ENCODE data around the gene PLEKHH1. TPM values are rescaled to one million over a fixed set of nuclear protein-coding genes. Genes with fewer than 3 reads are reported as not detected.

PLEKHH1 gene
- total and polyA plus RNA-seq, 2 experiments from 2014 or later, result 12.8 to 19.5 TPM

- Histone ChIP-seq H3K4me2 (peak overlapping the region; percentile 94), H3K4me1 (ENCODE audit: insufficient read depth) (no peaks in the 10 kb centered on the region), H3K4me3 (peak overlapping the region; percentile 77), H3K36me3 (replicated peaks; ENCODE audit: insufficient read depth, low read depth) (no peaks in the 10 kb centered on the region), H3K9me3 (ENCODE audit: low read depth) (no peaks in the 10 kb centered on the region), H4K20me1 (ENCODE audit: insufficient read depth, poor library complexity, severe bottlenecking) (no peaks in the 10 kb centered on the region), H3K27me3 (no peaks in the 10 kb centered on the region), H2AFZ (peak overlapping the region; percentile 92), H3K79me2 (peaks cover 42% of the 10 kb centered on the region), H3K9me2 (replicated peaks; ENCODE audit: insufficient read depth) (no peaks in the 10 kb centered on the region), H3K27ac (peak overlapping the region; percentile 95)
- no peak for DNase-seq (ENCODE audit: low spot score)
- TF ChIP-seq EZH2phosphoT487 (IDR thresholded peaks at IDR 0.05; ENCODE audit: low read depth, severe bottlenecking, unreplicated experiment), result no peak
- TF ChIP-seq, protein P1, sequence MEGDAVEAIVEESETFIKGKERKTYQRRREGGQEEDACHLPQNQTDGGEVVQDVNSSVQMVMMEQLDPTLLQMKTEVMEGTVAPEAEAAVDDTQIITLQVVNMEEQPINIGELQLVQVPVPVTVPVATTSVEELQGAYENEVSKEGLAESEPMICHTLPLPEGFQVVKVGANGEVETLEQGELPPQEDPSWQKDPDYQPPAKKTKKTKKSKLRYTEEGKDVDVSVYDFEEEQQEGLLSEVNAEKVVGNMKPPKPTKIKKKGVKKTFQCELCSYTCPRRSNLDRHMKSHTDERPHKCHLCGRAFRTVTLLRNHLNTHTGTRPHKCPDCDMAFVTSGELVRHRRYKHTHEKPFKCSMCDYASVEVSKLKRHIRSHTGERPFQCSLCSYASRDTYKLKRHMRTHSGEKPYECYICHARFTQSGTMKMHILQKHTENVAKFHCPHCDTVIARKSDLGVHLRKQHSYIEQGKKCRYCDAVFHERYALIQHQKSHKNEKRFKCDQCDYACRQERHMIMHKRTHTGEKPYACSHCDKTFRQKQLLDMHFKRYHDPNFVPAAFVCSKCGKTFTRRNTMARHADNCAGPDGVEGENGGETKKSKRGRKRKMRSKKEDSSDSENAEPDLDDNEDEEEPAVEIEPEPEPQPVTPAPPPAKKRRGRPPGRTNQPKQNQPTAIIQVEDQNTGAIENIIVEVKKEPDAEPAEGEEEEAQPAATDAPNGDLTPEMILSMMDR (IDR thresholded peaks at IDR 0.05; ENCODE audit: poor library complexity), result no peak
- TF ChIP-seq EZH2 (IDR thresholded peaks at IDR 0.05; ENCODE audit: borderline replicate concordance), result no peak
- 4% methylated on average over 6 of the region's 6 CpGs for WGBS (ENCODE audit: low lambda C conversion rate, missing lambda C conversion rate)
These were observed 630 bp downstream of the PLEKHH1 start for GRCh38 chr14:67533754-67534085.

DNA sequence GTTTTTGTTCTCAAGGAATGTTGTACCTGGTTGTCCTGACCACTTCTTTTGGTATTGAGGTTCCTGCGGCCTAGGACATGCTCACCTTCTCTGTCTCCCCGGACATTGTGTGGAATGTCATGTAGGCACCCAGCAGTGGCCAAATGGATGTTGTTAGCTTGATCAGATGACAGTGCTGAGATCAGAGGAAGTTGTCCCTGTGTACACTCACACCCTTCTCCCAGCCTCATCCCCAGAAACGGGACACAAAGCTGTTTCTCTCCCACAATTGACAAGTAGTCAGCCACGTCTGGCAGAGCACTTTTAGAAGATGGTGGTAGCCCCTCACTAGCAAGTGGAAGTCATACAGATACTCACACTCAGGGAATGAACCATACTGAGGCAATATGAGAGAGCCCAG is 3.0 kb downstream of the PLEKHH1 start:
- Histone ChIP-seq H3K4me1 (ENCODE audit: insufficient read depth) (no peaks in the 10 kb centered on the region), H3K9me2 (replicated peaks; ENCODE audit: insufficient read depth) (no peaks in the 10 kb centered on the region), H3K27ac (no peak overlapping the region), H3K4me2 (no peak overlapping the region), H3K27me3 (no peaks in the 10 kb centered on the region), H3K4me3 (no peak overlapping the region), H3K36me3 (replicated peaks; ENCODE audit: insufficient read depth, low read depth) (no peaks in the 10 kb centered on the region), H4K20me1 (ENCODE audit: insufficient read depth, poor library complexity, severe bottlenecking) (no peaks in the 10 kb centered on the region), H3K9me3 (ENCODE audit: low read depth) (no peaks in the 10 kb centered on the region), H3K79me2 (peaks cover 63% of the 10 kb centered on the region), H2AFZ (no peak overlapping the region)
- TF ChIP-seq, protein P1 (IDR thresholded peaks at IDR 0.05; ENCODE audit: poor library complexity), result no peak
- no peak for TF ChIP-seq EZH2phosphoT487 (IDR thresholded peaks at IDR 0.05; ENCODE audit: low read depth, severe bottlenecking, unreplicated experiment)
- DNase-seq (ENCODE audit: low spot score), result no peak
- WGBS (ENCODE audit: low lambda C conversion rate, missing lambda C conversion rate), result 80% methylated on average over 4 of the region's 4 CpGs

GRCh38 chr14:67537736-67538135 is 4.6 kb downstream of the PLEKHH1 start:
- Histone ChIP-seq H3K27me3 (no peaks in the 10 kb centered on the region), H3K4me2 (no peak overlapping the region), H3K9me2 (replicated peaks; ENCODE audit: insufficient read depth) (no peaks in the 10 kb centered on the region), H3K4me1 (ENCODE audit: insufficient read depth) (no peaks in the 10 kb centered on the region), H3K36me3 (replicated peaks; ENCODE audit: insufficient read depth, low read depth) (no peaks in the 10 kb centered on the region), H3K79me2 (peaks cover 63% of the 10 kb centered on the region), H3K9me3 (ENCODE audit: low read depth) (no peaks in the 10 kb centered on the region), H4K20me1 (ENCODE audit: insufficient read depth, poor library complexity, severe bottlenecking) (no peaks in the 10 kb centered on the region), H2AFZ (no peak overlapping the region), H3K27ac (no peak overlapping the region), H3K4me3 (no peak overlapping the region)
- WGBS (ENCODE audit: low lambda C conversion rate, missing lambda C conversion rate), result 93% methylated on average over 3 of the region's 3 CpGs
- TF ChIP-seq, protein P1 (IDR thresholded peaks at IDR 0.05; ENCODE audit: poor library complexity), result no peak
- TF ChIP-seq EZH2phosphoT487 (IDR thresholded peaks at IDR 0.05; ENCODE audit: low read depth, severe bottlenecking, unreplicated experiment) (no peak), EZH2 (IDR thresholded peaks at IDR 0.05; ENCODE audit: borderline replicate concordance) (no peak)
- no peak for DNase-seq (ENCODE audit: low spot score)

- WGBS (ENCODE audit: low lambda C conversion rate, missing lambda C conversion rate), result 66% methylated on average over 2 of the region's 2 CpGs
- no peak overlapping the region for H3K4me2 ChIP-seq
- no peaks in the 10 kb centered on the region for H3K27me3 ChIP-seq
These were observed 5.4 kb downstream of the PLEKHH1 start for GRCh38 chr14:67538501-67538900.

More at GRCh38 chr14:67538501-67538900, 5.4 kb downstream of the PLEKHH1 start:
- H3K27ac ChIP-seq, result no peak overlapping the region
- no peak overlapping the region for H3K4me3 ChIP-seq
- TF ChIP-seq EZH2phosphoT487 (IDR thresholded peaks at IDR 0.05; ENCODE audit: low read depth, severe bottlenecking, unreplicated experiment) (no peak), EZH2 (IDR thresholded peaks at IDR 0.05; ENCODE audit: borderline replicate concordance) (no peak)
- TF ChIP-seq, protein P1 (IDR thresholded peaks at IDR 0.05; ENCODE audit: poor library complexity), result no peak
- no peaks in the 10 kb centered on the region for H3K36me3 ChIP-seq (replicated peaks; ENCODE audit: insufficient read depth, low read depth)
- H3K79me2 ChIP-seq, result peaks cover 66% of the 10 kb centered on the region
- H3K9me2 ChIP-seq (replicated peaks; ENCODE audit: insufficient read depth), result no peaks in the 10 kb centered on the region
- H2AFZ ChIP-seq, result no peak overlapping the region
- H3K4me1 ChIP-seq (ENCODE audit: insufficient read depth), result no peaks in the 10 kb centered on the region
- no peaks in the 10 kb centered on the region for H3K9me3 ChIP-seq (ENCODE audit: low read depth)
- H4K20me1 ChIP-seq (ENCODE audit: insufficient read depth, poor library complexity, severe bottlenecking), result no peaks in the 10 kb centered on the region
- DNase-seq (ENCODE audit: low spot score), result no peak
